Ascending aorta (tissue), 2 donors: Measurements from ENCODE around the gene AP5Z1. TPM values are rescaled to one million over a fixed set of nuclear protein-coding genes. Genes with fewer than 3 reads are reported as not detected.

ENCODE experiments used
- DNase-seq, 2 donors: peaks; one replicate each; pipeline ENCODE4 v3.0.0-alpha.2; 2019; ENCODE audit warnings: low spot score in 2 of 2
- H3K27ac ChIP-seq, 2 donors: fragments of 200-600 bp; sonication (generic); one replicate each; pipeline ENCODE4 v1.5.1; 2016 to 2017; ENCODE audit warnings: mild to moderate bottlenecking in 1 of 2
- H3K27me3 ChIP-seq: fragments of 200-600 bp; sonication (generic); one replicate; pipeline ENCODE4 v1.5.1; 2017
- H3K36me3 ChIP-seq, 2 donors: fragments of 200-600 bp; sonication (generic); one replicate each; pipeline ENCODE4 v1.5.1; 2016
- H3K4me1 ChIP-seq, 2 donors: fragments of 200-600 bp; sonication (generic); one replicate each; pipeline ENCODE4 v1.5.1; 2016 to 2017; ENCODE audit warnings: mild to moderate bottlenecking in 1 of 2
- H3K4me3 ChIP-seq, 2 donors: fragments of 200-600 bp; sonication (generic); one replicate each; pipeline ENCODE4 v1.5.1; 2016 to 2017; ENCODE audit warnings: mild to moderate bottlenecking in 1 of 2
- H3K9me3 ChIP-seq, 2 donors: fragments of 200-600 bp; sonication (generic); one replicate each; pipeline ENCODE4 v1.5.1; 2016
- CTCF ChIP-seq, 3 experiments: fragments of 200-600 bp in 2 of 3; fragments of 450-650 bp in 1 of 3; sonication (generic) in 2 of 3; IDR thresholded peaks; one replicate each; pipeline ENCODE4 v1.5.1; 2016 to 2019; ENCODE audit warnings: antibody characterized with exemption in 3 of 3, mild to moderate bottlenecking in 1 of 3, moderate library complexity in 1 of 3
- intact Hi-C: fragments of 100-400 bp; cut with DNase I; formaldehyde crosslinking; loops from one replicate; pipeline ENCODE4 v1.15.1; 2023
- total RNA-seq: library from RNA; depleted of rRNA; stranded (reverse); fragments of >200 nt; gene quantifications from one replicate; pipeline ENCODE4 v1.1.0, GENCODE V29; 2016

Gene AP5Z1
- total RNA-seq, 1 donor from 2014 or later = 115 TPM

DNA sequence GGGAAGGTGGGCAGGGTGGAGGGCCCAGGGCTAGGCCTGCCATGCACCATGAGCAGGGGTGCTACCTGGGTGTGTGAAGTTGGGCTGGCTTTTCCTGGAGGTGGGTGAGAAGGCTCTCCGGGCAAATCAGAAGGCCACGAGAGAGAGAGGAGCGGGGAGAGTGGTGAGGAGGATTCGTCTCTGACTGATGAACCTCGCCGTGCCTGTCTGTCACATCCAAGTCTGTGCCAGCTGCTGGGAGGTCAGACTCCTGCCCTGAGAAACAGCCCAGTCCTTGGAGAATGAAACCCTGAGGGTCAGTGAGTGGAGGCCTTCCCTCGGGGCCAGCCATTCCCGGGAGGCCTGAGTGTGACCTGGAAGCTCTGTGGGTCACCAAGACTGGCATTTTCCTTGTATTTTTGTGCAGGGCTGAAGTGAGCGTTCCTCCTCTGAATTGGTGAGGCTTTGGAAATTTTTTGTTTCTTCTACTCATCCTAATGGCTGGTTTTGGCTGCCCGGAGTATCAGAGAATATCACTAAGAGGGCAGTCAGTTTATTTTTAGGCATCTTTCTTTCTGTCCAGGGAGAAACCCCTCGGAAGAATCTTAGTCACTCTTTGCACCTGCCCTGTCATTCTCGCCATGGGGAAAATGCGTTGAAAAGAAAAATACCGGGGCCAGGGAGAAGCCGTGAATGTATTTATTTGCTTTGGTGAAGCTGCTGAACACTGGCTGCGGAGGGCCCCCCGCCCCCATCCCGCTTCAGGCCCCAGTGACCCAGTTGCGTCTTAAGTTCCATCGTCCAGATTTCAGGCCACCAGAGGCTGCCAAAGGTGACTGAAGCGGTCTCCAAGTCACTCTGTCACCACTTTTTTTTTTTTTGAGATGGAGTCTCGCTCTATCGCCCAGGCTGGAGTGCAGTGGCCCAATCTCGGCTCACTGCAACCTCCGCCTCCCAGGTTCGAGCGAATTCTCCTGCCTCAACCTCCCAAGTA lies 6.5 kb upstream of the AP5Z1 start:
- Histone ChIP-seq H3K27me3 (no peaks in the 10 kb centered on the region), H3K9me3 (no peaks in the 10 kb centered on the region), H3K27ac (peak overlapping the region in 1 of 2 donors; percentile 9), H3K36me3 (peaks cover 12 to 38% of the 10 kb centered on the region in 2 donors), H3K4me3 (no peak overlapping the region), H3K4me1 (no peaks in the 10 kb centered on the region)
- DNase-seq = no peak
- TF ChIP-seq CTCF (IDR thresholded peaks at IDR 0.05) = no peak
- intact Hi-C loops = no loop called here

DNA sequence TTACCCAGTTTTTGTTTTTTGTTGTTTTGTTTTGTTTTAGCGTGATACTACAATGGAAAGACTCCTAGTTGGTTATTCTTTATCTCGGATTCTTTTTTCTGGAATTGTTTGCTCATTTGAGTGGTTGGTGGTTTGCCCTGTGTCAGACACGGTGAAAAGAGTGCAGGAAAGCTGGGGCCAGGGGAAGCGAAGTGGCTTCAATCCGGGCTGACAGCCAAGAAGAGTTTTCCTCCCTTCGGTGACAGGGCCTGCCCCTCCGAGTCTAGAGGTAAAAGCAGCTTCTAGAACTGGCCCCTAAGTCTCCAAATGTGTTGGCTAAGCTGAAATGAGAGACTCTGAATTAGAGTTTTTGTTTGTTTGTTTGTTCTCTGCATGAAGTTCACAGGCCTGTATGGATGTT lies 5.7 kb upstream of the AP5Z1 start:
- intact Hi-C loops = loop anchor here (10.0 kb wide), 1 partner anchor 205 kb away; no protein-coding TSS in a partner anchor
- Histone ChIP-seq H3K4me1 (peaks cover 2 to 5% of the 10 kb centered on the region in 2 donors), H3K27ac (peak overlapping the region in 1 of 2 donors; percentile 9), H3K9me3 (no peaks in the 10 kb centered on the region), H3K4me3 (no peak overlapping the region), H3K27me3 (no peaks in the 10 kb centered on the region), H3K36me3 (peaks cover 7 to 29% of the 10 kb centered on the region in 2 donors)
- DNase-seq = no peak
- TF ChIP-seq CTCF (IDR thresholded peaks at IDR 0.05) = no peak

GRCh38 chr7:4770886-4771285 lies 4.5 kb upstream of the AP5Z1 start:
- no peaks in the 10 kb centered on the region for H3K9me3 ChIP-seq

DNA sequence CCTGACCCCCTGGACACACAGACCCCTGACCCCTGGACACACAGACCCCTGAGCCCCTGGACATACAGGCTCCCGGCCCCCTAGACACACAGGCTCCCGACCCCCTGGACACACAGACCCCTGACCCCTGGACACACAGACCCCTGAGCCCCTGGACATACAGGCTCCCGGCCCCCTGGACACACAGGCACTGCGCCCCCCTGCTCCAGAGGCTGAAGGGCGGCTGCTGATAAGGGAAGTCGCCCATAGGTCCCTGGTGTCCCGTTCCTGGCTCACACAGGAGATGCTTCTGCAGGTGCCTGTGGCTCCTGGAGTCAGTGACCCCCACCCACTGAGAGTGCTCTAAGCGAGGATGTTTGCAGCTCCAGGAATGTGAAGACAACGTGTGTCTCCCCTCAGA lies 3.7 kb upstream of the AP5Z1 start:
- Histone ChIP-seq H3K27me3 (no peaks in the 10 kb centered on the region), H3K27ac (no peak overlapping the region), H3K36me3 (peaks cover 3 to 23% of the 10 kb centered on the region in 2 donors), H3K4me3 (no peak overlapping the region), H3K9me3 (no peaks in the 10 kb centered on the region), H3K4me1 (peaks cover 5 to 9% of the 10 kb centered on the region in 2 donors)
- DNase-seq = no peak
- no peak for TF ChIP-seq CTCF (IDR thresholded peaks at IDR 0.05)
- intact Hi-C loops = loop anchor here (10.0 kb wide), 1 partner anchor 203 kb away; no protein-coding TSS in a partner anchor

More at GRCh38 chr7:4770886-4771285, 4.5 kb upstream of the AP5Z1 start:
- no peak for TF ChIP-seq CTCF (IDR thresholded peaks at IDR 0.05)
- Histone ChIP-seq H3K36me3 (peaks cover 3 to 23% of the 10 kb centered on the region in 2 donors), H3K27ac (no peak overlapping the region), H3K4me1 (peaks cover 2 to 5% of the 10 kb centered on the region in 2 donors), H3K4me3 (no peak overlapping the region), H3K27me3 (no peaks in the 10 kb centered on the region)
- no peak for DNase-seq
- intact Hi-C loops = loop anchor here (10.0 kb wide), 1 partner anchor 204 kb away; no protein-coding TSS in a partner anchor

DNA sequence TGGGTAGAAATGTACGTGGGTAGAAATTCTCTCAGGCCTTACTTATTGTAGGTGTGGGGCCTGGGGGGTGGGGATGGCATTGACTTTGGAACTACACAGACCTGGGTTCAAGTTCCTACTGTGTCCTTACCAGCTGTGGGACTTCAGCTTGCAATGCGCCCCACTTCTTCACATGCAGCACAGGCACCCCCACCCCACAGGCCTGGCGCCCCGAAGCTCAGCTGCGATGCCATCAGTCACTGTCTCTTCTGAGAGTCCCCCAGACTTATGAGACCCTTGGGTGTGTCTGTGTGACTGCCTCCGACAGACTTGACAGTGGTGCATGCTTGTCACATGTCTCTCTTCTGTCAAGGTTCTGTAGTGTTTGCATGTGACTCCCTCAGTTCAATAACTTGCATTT lies 3.1 kb upstream of the AP5Z1 start:
- no peak overlapping the region for H3K27ac ChIP-seq
- intact Hi-C loops = loop anchor here (10.0 kb wide), 1 partner anchor 202 kb away; no protein-coding TSS in a partner anchor
- no peak for TF ChIP-seq CTCF (IDR thresholded peaks at IDR 0.05)

More for the DNA sequence above, 3.1 kb upstream of the AP5Z1 start:
- H3K27me3 ChIP-seq = no peaks in the 10 kb centered on the region
- H3K9me3 ChIP-seq = no peaks in the 10 kb centered on the region
- H3K36me3 ChIP-seq = peaks cover 3 to 18% of the 10 kb centered on the region in 2 donors
- H3K4me1 ChIP-seq = peaks cover 8 to 12% of the 10 kb centered on the region in 2 donors
- no peak overlapping the region for H3K4me3 ChIP-seq
- DNase-seq = no peak
